A549 (cell line): ENCODE data around the gene PTPRA. TPM values are rescaled to one million over a fixed set of nuclear protein-coding genes. Genes with fewer than 3 reads are reported as not detected.

Experiments
- ATAC-seq, 2 experiments: fragments of 200-7000 bp in 1 of 2; fragments of >200 bp in 1 of 2; cut with Nextera tagmentation in 1 of 2; cut with Tn5 transposase in 1 of 2; 3 replicates each; pipeline versions ENCODE4 v1.8.0 to v1.9.1; 2018 to 2020; ENCODE audit warnings: mild to moderate bottlenecking in 1 of 2, moderate library complexity in 1 of 2
- CTCF ChIA-PET: fragments of 300-600 bp; sonication (Branson Sonifier 250); formaldehyde crosslinking; extraction: SDS; loops from one replicate; lab custom pipeline; 2021; ENCODE audit warnings: antibody characterized with exemption, inconsistent platforms; lab: Yijun Ruan, JAX
- POLR2A ChIA-PET: fragments of 350-600 bp; formaldehyde crosslinking; extraction: SDS; loops from one replicate; lab custom pipeline; 2021; ENCODE audit warnings: antibody characterized with exemption, inconsistent platforms; lab: Yijun Ruan, JAX
- DNase-seq, 2 experiments: peaks; one replicate each; pipeline versions ENCODE4 v3.0.0 to v3.0.0-alpha.2; 2011 to 2016; ENCODE audit warnings: low read depth in 1 of 2, low spot score in 1 of 2
- FAIRE-seq: peaks from 2 replicates; lab custom pipeline; 2011; peaks lifted over from hg19 to GRCh38; lab: Jason Lieb, UNC
- H3K27ac ChIP-seq, 2 experiments: fragments of >200 bp; sonication (Bioruptor Twin); formaldehyde crosslinking; 3 replicates each; pipeline ENCODE4 v1.5.1; 2016 to 2017
- H3K4me1 ChIP-seq: fragments of >200 bp; sonication (Bioruptor Twin); formaldehyde crosslinking; 3 replicates; pipeline ENCODE4 v1.6.1; 2016
- H3K4me2 ChIP-seq: fragments of >200 bp; sonication (Bioruptor Twin); formaldehyde crosslinking; 3 replicates; pipeline ENCODE4 v1.6.1; 2016
- H3K4me3 ChIP-seq: fragments of >200 bp; sonication (Bioruptor Twin); formaldehyde crosslinking; 3 replicates; pipeline ENCODE4 v1.5.1; 2016
- H3K9me3 ChIP-seq: fragments of >200 bp; sonication (Bioruptor Twin); formaldehyde crosslinking; 3 replicates; pipeline ENCODE4 v1.6.1; 2016
- ATOH8 ChIP-seq: fragments of 250-450 bp; sonication (Bioruptor Pico); IDR thresholded peaks from 2 replicates; pipeline ENCODE4 v1.5.0; 2020; ENCODE audit warnings: low read depth, mild to moderate bottlenecking, moderate library complexity
- CBX2 ChIP-seq: fragments of 200-600 bp; sonication (generic); IDR thresholded peaks from 2 replicates; pipeline ENCODE4 v1.6.1; 2016; ENCODE audit warnings: low read depth, mild to moderate bottlenecking, borderline replicate concordance
- CBX8 ChIP-seq: fragments of 200-600 bp; sonication (generic); IDR thresholded peaks from 2 replicates; pipeline ENCODE4 v1.6.1; 2016
- CHD2 ChIP-seq: fragments of 150-350 bp; IDR thresholded peaks from 2 replicates; pipeline ENCODE4 v1.6.1; 2014; ENCODE audit warnings: low read length; ENCODE audit not compliant: partially characterized antibody
- E2F6 ChIP-seq: IDR thresholded peaks from 2 replicates; pipeline ENCODE4 v1.6.1; 2012; ENCODE audit warnings: low read depth, borderline replicate concordance
- EHMT2 ChIP-seq: fragments of 200-600 bp; sonication (generic); IDR thresholded peaks from 2 replicates; pipeline ENCODE4 v1.6.1; 2016; ENCODE audit warnings: antibody characterized with exemption, low read depth, mild to moderate bottlenecking, moderate library complexity
- ESRRA ChIP-seq: fragments of 150-350 bp; IDR thresholded peaks from 2 replicates; pipeline ENCODE4 v1.6.1; 2014; ENCODE audit warnings: mild to moderate bottlenecking, low read length, borderline replicate concordance
- FOSB ChIP-seq: fragments of 250-450 bp; sonication (Bioruptor Pico); IDR thresholded peaks from 2 replicates; pipeline ENCODE4 v1.5.0; 2020; ENCODE audit warnings: mild to moderate bottlenecking, moderate library complexity
- FOXS1 ChIP-seq: fragments of 250-450 bp; sonication (Bioruptor Pico); IDR thresholded peaks from 2 replicates; pipeline ENCODE4 v1.5.0; 2020; ENCODE audit warnings: mild to moderate bottlenecking, moderate library complexity
- HDAC2 ChIP-seq: fragments of 200-600 bp; sonication (generic); IDR thresholded peaks from 2 replicates; pipeline ENCODE4 v1.6.1; 2016
- HOXA7 ChIP-seq: fragments of 250-450 bp; sonication (Bioruptor Pico); IDR thresholded peaks from 2 replicates; pipeline ENCODE4 v1.5.0; 2020; ENCODE audit warnings: mild to moderate bottlenecking, moderate library complexity
- HOXB13 ChIP-seq: fragments of 250-450 bp; sonication (Bioruptor Pico); IDR thresholded peaks from 2 replicates; pipeline ENCODE4 v1.5.0; 2020; ENCODE audit warnings: low read depth, mild to moderate bottlenecking, moderate library complexity
- JUN ChIP-seq, 2 experiments: fragments of >200 bp; sonication (Bioruptor Twin); formaldehyde crosslinking; IDR thresholded peaks; 2 replicates in 1 of 2; 3 replicates in 1 of 2; pipeline ENCODE4 v1.6.1; 2016 to 2017
- MAFK ChIP-seq: fragments of 450-650 bp; IDR thresholded peaks from 2 replicates; pipeline ENCODE4 v1.6.1; 2014; ENCODE audit not compliant: partially characterized antibody
- NPAS2 ChIP-seq: fragments of 250-450 bp; sonication (Bioruptor Pico); IDR thresholded peaks from 2 replicates; pipeline ENCODE4 v1.8.0; 2022; ENCODE audit warnings: mild to moderate bottlenecking, moderate library complexity, borderline replicate concordance
- PHF8 ChIP-seq: fragments of 200-600 bp; sonication (generic); IDR thresholded peaks from 2 replicates; pipeline ENCODE4 v1.6.1; 2016; ENCODE audit warnings: low read depth, mild to moderate bottlenecking, antibody characterized with exemption, moderate library complexity, borderline replicate concordance
- RAD21 ChIP-seq, 2 experiments: fragments of >200 bp in 1 of 2; sonication (Bioruptor Twin) in 1 of 2; formaldehyde crosslinking in 1 of 2; IDR thresholded peaks in 1 of 2; conservative IDR thresholded peaks in 1 of 2; 2 replicates in 1 of 2; 3 replicates in 1 of 2; pipeline ENCODE4 v1.6.1; 2012 to 2018; ENCODE audit warnings: inconsistent platforms in 1 of 2
- RCOR1 ChIP-seq: fragments of 150-350 bp; IDR thresholded peaks from 2 replicates; pipeline ENCODE4 v1.6.1; 2014; ENCODE audit warnings: antibody characterized with exemption, low read length, low read depth
- RFX5 ChIP-seq: fragments of 450-650 bp; IDR thresholded peaks from 2 replicates; pipeline ENCODE4 v1.7.1; 2014; ENCODE audit warnings: antibody characterized with exemption, mild to moderate bottlenecking, moderate library complexity
- SMC3 ChIP-seq: fragments of >200 bp; sonication (Bioruptor Twin); formaldehyde crosslinking; IDR thresholded peaks from 3 replicates; pipeline ENCODE4 v1.6.1; 2018; ENCODE audit warnings: inconsistent platforms
- SREBF2 ChIP-seq: fragments of 450-650 bp; IDR thresholded peaks from 2 replicates; pipeline ENCODE4 v1.6.1; 2014; ENCODE audit warnings: mild to moderate bottlenecking, moderate library complexity
- ZC3H11A ChIP-seq: fragments of 450-650 bp; IDR thresholded peaks from 2 replicates; pipeline ENCODE4 v1.6.1; 2014; ENCODE audit warnings: antibody characterized with exemption, mild to moderate bottlenecking
- WGBS: methylation state at CpG from one replicate; pipeline ENCODE4 v1.1.6; 2017; ENCODE audit errors: missing lambda C conversion rate; 5-methylcytosine and 5-hydroxymethylcytosine counted together
- polyA plus RNA-seq, 4 experiments: library from polyadenylated mRNA; depleted of rRNA in 3 of 4; stranded (reverse); fragments of >200 nt; fragmentation: RNase III in 1 of 4; extraction: RNeasy Plus Mini Kit Qiagen cat#74134 plus additional on column Dnase treatment in 1 of 4; gene quantifications; 2 replicates in 3 of 4; 3 replicates in 1 of 4; pipeline ENCODE4 v1.2.3, GENCODE V29; 2011 to 2017
- TF ChIP-seq, protein P1 (sequence below): fragments of 150-350 bp; IDR thresholded peaks from 2 replicates; pipeline ENCODE4 v1.6.1; 2014; ENCODE audit warnings: low read depth, mild to moderate bottlenecking, low read length
- TF ChIP-seq, protein P2 (sequence below): fragments of 200-600 bp; sonication (generic); IDR thresholded peaks from 2 replicates; pipeline ENCODE4 v1.6.1; 2016; ENCODE audit warnings: antibody characterized with exemption, mild to moderate bottlenecking, moderate library complexity
- TF ChIP-seq, protein P3 (sequence below): fragments of >200 bp; sonication (Bioruptor Twin); formaldehyde crosslinking; IDR thresholded peaks from 2 replicates; pipeline ENCODE4 v1.6.1; 2016
- TF ChIP-seq, protein P4 (sequence below): fragments of >200 bp; sonication (Bioruptor Twin); formaldehyde crosslinking; IDR thresholded peaks from 3 replicates; pipeline ENCODE4 v1.5.1; 2016

The PTPRA gene
- polyA plus RNA-seq, 2 of the 4 experiments (the other 2 are of a cell fraction) = 29.2 to 83.2 TPM

GRCh38 chr20:3038454-3038853, 165.2 kb downstream of the PTPRA start:
- DNase-seq = no peak
- WGBS = 85% methylated on average over 5 of the region's 5 CpGs
- no peak for ATAC-seq
- Histone ChIP-seq H3K9me3 (no peaks in the 10 kb centered on the region), H3K4me2 (no peak overlapping the region), H3K4me3 (no peak overlapping the region), H3K4me1 (peaks cover 9% of the 10 kb centered on the region; the same call in 2 of the 3 replicates), H3K27ac (no peak overlapping the region)
- TF ChIP-seq, protein P1, sequence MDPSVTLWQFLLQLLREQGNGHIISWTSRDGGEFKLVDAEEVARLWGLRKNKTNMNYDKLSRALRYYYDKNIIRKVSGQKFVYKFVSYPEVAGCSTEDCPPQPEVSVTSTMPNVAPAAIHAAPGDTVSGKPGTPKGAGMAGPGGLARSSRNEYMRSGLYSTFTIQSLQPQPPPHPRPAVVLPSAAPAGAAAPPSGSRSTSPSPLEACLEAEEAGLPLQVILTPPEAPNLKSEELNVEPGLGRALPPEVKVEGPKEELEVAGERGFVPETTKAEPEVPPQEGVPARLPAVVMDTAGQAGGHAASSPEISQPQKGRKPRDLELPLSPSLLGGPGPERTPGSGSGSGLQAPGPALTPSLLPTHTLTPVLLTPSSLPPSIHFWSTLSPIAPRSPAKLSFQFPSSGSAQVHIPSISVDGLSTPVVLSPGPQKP = no peak
- TF ChIP-seq HOXA7 (CRISPR knock-in tag) (no peak), CBX8 (no peak), PHF8 (no peak), RFX5 (no peak), SREBF2 (no peak), JUN (IDR thresholded peaks at IDR 0.05) (no peak), CHD2 (no peak), HDAC2 (no peak), HOXB13 (no peak)
- TF ChIP-seq, protein P2, sequence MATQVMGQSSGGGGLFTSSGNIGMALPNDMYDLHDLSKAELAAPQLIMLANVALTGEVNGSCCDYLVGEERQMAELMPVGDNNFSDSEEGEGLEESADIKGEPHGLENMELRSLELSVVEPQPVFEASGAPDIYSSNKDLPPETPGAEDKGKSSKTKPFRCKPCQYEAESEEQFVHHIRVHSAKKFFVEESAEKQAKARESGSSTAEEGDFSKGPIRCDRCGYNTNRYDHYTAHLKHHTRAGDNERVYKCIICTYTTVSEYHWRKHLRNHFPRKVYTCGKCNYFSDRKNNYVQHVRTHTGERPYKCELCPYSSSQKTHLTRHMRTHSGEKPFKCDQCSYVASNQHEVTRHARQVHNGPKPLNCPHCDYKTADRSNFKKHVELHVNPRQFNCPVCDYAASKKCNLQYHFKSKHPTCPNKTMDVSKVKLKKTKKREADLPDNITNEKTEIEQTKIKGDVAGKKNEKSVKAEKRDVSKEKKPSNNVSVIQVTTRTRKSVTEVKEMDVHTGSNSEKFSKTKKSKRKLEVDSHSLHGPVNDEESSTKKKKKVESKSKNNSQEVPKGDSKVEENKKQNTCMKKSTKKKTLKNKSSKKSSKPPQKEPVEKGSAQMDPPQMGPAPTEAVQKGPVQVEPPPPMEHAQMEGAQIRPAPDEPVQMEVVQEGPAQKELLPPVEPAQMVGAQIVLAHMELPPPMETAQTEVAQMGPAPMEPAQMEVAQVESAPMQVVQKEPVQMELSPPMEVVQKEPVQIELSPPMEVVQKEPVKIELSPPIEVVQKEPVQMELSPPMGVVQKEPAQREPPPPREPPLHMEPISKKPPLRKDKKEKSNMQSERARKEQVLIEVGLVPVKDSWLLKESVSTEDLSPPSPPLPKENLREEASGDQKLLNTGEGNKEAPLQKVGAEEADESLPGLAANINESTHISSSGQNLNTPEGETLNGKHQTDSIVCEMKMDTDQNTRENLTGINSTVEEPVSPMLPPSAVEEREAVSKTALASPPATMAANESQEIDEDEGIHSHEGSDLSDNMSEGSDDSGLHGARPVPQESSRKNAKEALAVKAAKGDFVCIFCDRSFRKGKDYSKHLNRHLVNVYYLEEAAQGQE = no peak
- TF ChIP-seq, protein P3, sequence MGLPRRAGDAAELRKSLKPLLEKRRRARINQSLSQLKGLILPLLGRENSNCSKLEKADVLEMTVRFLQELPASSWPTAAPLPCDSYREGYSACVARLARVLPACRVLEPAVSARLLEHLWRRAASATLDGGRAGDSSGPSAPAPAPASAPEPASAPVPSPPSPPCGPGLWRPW = no peak
- CTCF ChIA-PET = interaction anchor here (1.0 to 1.8 kb wide), 5 partner anchors 9 to 38 kb away, joined by 3 to 6 read pairs (median 3); no protein-coding TSS in a partner anchor
- POLR2A ChIA-PET = no interaction called here
- FAIRE-seq = no peak

DNA sequence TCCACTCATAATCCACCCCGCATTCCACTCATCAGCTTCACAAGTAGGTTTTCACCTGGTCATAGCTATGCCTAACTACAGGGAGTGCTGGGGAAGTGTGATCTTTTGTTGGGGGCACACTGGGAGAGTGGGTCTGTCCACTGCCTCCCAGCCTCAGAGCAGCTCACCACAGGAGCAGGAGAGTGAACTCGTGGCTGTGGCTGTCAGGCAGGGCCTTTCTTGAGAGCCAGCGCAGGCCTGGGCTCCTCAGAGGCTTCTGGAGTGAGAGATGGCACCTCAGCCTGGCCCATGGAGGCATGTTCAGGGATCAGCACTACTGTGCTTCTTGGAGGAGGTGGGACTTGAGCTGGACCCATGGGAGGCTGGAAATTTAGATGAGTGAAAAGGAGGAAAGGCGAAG, 166.1 kb downstream of the PTPRA start:
- ChIA-PET POLR2A (no interaction called here), CTCF (interaction anchor here (1.0 to 1.9 kb wide), 5 partner anchors 10 to 39 kb away, joined by 3 to 11 read pairs (median 3); no protein-coding TSS in a partner anchor)
- DNase-seq = no peak
- Histone ChIP-seq H3K4me1 (peaks cover 9% of the 10 kb centered on the region; the same call in 2 of the 3 replicates), H3K27ac (no peak overlapping the region), H3K4me2 (no peak overlapping the region)
- WGBS = 77% methylated on average over 4 of the region's 4 CpGs
- ATAC-seq = no peak
- FAIRE-seq = no peak
- no peak for TF ChIP-seq FOSB (CRISPR knock-in tag)
- no peak for TF ChIP-seq E2F6
- TF ChIP-seq RFX5 = no peak
- TF ChIP-seq RCOR1 = no peak
- TF ChIP-seq ESRRA = no peak
- no peak for TF ChIP-seq FOXS1 (CRISPR knock-in tag)
- no peak for TF ChIP-seq RAD21 (conservative IDR thresholded peaks at IDR 0.05 in 1 of 2, IDR thresholded peaks at IDR 0.05 in 1 of 2)
- TF ChIP-seq ZC3H11A = no peak
- no peak for TF ChIP-seq MAFK
- TF ChIP-seq, protein P3 = no peak
- no peak for TF ChIP-seq ATOH8 (CRISPR knock-in tag)
- no peak for TF ChIP-seq SREBF2
- no peak for TF ChIP-seq CBX2
- no peak for TF ChIP-seq SMC3
- TF ChIP-seq, protein P4, sequence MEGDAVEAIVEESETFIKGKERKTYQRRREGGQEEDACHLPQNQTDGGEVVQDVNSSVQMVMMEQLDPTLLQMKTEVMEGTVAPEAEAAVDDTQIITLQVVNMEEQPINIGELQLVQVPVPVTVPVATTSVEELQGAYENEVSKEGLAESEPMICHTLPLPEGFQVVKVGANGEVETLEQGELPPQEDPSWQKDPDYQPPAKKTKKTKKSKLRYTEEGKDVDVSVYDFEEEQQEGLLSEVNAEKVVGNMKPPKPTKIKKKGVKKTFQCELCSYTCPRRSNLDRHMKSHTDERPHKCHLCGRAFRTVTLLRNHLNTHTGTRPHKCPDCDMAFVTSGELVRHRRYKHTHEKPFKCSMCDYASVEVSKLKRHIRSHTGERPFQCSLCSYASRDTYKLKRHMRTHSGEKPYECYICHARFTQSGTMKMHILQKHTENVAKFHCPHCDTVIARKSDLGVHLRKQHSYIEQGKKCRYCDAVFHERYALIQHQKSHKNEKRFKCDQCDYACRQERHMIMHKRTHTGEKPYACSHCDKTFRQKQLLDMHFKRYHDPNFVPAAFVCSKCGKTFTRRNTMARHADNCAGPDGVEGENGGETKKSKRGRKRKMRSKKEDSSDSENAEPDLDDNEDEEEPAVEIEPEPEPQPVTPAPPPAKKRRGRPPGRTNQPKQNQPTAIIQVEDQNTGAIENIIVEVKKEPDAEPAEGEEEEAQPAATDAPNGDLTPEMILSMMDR = no peak
- TF ChIP-seq PHF8 = no peak
- no peak for TF ChIP-seq EHMT2
- no peak for TF ChIP-seq NPAS2 (CRISPR knock-in tag)
- TF ChIP-seq, all 56 proteins: peak for 0
- no peak overlapping the region for H3K4me3 ChIP-seq
- no peaks in the 10 kb centered on the region for H3K9me3 ChIP-seq
